SJCRH30 (cell line): ENCODE results near the gene SLC25A19. TPM values are rescaled to one million over a fixed set of nuclear protein-coding genes. Genes with fewer than 3 reads are reported as not detected.
A peak's percentile ranks its signal among the peaks of the same experiment; 100 is the strongest.
"Not testable (repeated sequence)": the region's sequence is repeated elsewhere in the genome, so short reads cannot be mapped to it uniquely, and the experiment has no call there.

ENCODE experiments used
- DNase-seq, 2 experiments: peaks; one replicate each; pipeline ENCODE4 v3.0.0-alpha.2; 2015 to 2020
- H3K27ac ChIP-seq: fragments of 250-450 bp; sonication (Bioruptor Pico); 2 replicates; pipeline ENCODE4 v1.5.1; 2020; ENCODE audit warnings: mild to moderate bottlenecking, moderate library complexity
- H3K27me3 ChIP-seq: fragments of 250-450 bp; sonication (Bioruptor Pico); 2 replicates; pipeline ENCODE4 v1.5.1; 2020; ENCODE audit warnings: mild to moderate bottlenecking, moderate library complexity
- H3K36me3 ChIP-seq: fragments of 250-450 bp; sonication (Bioruptor Pico); 2 replicates; pipeline ENCODE4 v1.5.1; 2020; ENCODE audit warnings: mild to moderate bottlenecking, moderate library complexity
- H3K4me1 ChIP-seq: fragments of 250-450 bp; sonication (Bioruptor Pico); 2 replicates; pipeline ENCODE4 v1.5.1; 2020; ENCODE audit warnings: mild to moderate bottlenecking, moderate library complexity
- H3K4me3 ChIP-seq: fragments of 250-450 bp; sonication (Bioruptor Pico); 2 replicates; pipeline ENCODE4 v1.5.1; 2020; ENCODE audit warnings: mild to moderate bottlenecking, moderate library complexity
- H3K9me3 ChIP-seq: fragments of 250-450 bp; sonication (Bioruptor Pico); replicated peaks from 2 replicates; pipeline ENCODE4 v1.5.1; 2020; ENCODE audit warnings: mild to moderate bottlenecking, moderate library complexity
- total RNA-seq: library from RNA; depleted of rRNA; stranded (reverse); fragments of >200 nt; shearing (Covaris generic); gene quantifications from 2 replicates; pipeline ENCODE4 v1.2.3, GENCODE V29; 2014

SLC25A19 gene
- total RNA-seq, 1 experiment from 2014 or later, result 18.7 TPM

DNA sequence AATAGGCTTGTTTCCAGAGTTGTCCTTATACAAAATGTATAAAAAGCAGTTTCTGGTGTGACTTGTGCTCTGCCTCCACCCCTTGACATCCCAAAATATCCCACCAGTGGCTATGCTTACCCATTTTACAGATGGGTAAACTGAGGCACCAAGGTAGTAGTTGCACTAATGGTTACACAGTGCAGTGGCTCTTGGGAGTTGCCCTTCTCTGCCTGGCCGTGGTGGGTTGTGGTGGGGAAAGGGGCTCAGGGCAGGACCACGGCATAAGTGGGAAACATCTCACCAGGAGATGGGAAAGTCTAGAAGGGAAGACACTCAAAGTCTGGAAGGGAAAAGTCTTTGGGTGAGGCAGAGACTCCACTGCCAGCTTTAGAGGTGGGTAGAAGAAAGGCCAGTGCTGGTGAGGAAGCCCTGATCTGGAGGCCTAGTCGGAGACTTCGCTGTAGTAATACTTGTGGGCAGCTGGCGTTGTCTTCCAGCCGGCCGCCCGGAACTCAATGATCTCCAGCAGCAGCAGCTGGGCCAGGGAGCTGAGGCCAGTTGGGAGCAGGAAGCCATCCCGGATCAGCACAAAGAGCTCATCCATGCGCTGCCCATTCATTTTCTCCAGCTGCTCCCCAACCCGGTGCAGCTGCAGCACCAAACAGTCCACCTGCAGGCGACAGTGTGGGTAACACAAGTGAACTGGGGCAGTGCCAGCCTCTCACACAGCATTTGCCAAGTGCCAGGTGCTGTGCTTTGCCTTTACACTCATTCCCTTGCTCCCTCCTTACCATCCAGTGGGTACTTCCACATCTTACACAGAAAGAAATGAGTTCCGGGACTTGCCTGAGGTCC lies 22.7 kb downstream of the SLC25A19 start:
- DNase-seq, result no peak
- Histone ChIP-seq H3K36me3 (peaks cover 21% of the 10 kb centered on the region), H3K27me3 (no peaks in the 10 kb centered on the region), H3K27ac (no peak overlapping the region), H3K4me3 (no peak overlapping the region), H3K4me1 (peaks cover 5% of the 10 kb centered on the region; the same call in 1 of the 2 replicates), H3K9me3 (no peaks in the 10 kb centered on the region)

DNA sequence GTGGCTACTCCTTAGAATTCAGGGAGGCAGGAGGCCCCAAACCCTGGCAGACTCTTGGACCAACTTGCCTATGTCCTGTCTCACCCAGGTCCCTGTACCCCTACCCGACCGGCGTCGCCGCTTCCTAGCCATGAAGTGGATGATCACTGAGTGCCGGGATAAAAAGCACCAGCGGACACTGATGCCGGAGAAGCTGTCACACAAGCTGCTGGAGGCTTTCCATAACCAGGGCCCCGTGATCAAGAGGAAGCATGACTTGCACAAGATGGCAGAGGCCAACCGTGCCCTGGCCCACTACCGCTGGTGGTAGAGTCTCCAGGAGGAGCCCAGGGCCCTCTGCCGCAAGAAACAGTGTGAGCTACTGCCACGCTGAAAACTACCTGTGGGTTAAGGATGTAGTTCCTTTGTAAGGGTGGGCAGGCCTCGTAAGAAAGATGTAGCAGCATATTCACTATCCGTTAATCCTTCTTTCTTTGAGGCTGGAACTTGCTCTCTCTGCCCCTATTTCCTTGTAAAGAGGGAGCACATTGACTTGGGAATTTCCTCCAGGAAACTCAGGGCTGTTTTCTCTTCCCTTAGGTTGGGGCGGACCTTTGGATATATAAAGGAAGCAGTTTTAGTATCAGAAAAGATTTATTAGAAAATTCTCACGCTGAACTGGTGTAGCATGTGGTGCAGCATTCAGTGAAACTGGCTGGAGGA lies 23.5 kb downstream of the SLC25A19 start:
- Histone ChIP-seq H3K27me3 (no peaks in the 10 kb centered on the region), H3K4me3 (no peak overlapping the region), H3K4me1 (peaks cover 5% of the 10 kb centered on the region; the same call in 1 of the 2 replicates), H3K36me3 (peaks cover 21% of the 10 kb centered on the region), H3K9me3 (no peaks in the 10 kb centered on the region), H3K27ac (no peak overlapping the region)
- no peak for DNase-seq

DNA sequence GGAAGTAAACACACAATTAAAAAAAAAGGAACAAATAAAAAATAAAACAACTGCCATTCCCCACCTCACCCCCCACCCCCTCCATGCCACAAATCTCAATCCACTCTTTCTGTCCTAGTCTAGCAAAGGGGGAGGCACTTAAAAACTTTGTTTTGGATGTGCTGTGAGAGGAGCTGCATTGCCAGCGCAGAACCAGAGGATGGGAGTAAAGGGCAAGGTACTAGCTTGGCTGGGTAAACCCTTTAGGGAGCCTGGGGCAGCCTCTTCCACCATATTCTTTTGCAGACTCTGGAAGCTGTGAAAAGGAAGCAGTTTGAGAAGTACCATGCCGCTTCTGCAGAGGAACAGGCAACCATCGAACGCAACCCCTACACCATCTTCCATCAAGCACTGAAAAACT lies 26.2 kb downstream of the SLC25A19 start:
- Histone ChIP-seq H3K4me3 (no peak overlapping the region; the same call in 1 of the 2 replicates), H3K36me3 (peaks cover 21% of the 10 kb centered on the region), H3K9me3 (no peaks in the 10 kb centered on the region), H3K27ac (no peak overlapping the region), H3K27me3 (no peaks in the 10 kb centered on the region), H3K4me1 (peaks cover 6% of the 10 kb centered on the region)
- DNase-seq, result no peak

DNA sequence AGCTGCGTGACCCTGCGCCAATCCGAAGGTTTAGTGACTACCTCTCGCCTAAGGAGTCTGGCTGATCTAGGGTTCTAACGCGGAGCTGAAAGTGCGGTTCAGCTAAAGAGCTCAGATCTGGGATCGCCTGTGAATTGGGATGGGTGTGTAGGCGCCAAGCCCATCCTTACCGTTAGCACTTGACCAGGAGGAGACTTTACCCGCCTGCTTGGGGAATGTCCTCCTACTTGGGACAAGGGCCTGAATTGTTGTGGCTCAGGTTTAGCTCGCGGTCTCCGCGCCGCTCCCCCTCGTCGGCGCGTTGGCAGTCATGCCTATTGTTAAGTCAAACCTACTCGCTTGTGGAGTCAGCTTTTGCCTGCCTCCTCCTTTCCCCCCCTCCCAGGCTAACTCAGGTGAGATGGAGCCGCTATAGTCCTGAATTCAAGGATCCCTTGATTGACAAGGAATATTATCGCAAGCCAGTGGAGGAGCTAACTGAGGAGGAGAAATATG lies 27.1 kb downstream of the SLC25A19 start:
- Histone ChIP-seq H3K27ac (peak overlapping the region; percentile 99), H3K9me3 (no peaks in the 10 kb centered on the region), H3K4me3 (peak overlapping the region; percentile 93), H3K4me1 (peaks cover 6% of the 10 kb centered on the region), H3K27me3 (no peaks in the 10 kb centered on the region), H3K36me3 (peaks cover 21% of the 10 kb centered on the region)
- DNase-seq, result peak in 1 of 2 experiments; percentile 48

DNA sequence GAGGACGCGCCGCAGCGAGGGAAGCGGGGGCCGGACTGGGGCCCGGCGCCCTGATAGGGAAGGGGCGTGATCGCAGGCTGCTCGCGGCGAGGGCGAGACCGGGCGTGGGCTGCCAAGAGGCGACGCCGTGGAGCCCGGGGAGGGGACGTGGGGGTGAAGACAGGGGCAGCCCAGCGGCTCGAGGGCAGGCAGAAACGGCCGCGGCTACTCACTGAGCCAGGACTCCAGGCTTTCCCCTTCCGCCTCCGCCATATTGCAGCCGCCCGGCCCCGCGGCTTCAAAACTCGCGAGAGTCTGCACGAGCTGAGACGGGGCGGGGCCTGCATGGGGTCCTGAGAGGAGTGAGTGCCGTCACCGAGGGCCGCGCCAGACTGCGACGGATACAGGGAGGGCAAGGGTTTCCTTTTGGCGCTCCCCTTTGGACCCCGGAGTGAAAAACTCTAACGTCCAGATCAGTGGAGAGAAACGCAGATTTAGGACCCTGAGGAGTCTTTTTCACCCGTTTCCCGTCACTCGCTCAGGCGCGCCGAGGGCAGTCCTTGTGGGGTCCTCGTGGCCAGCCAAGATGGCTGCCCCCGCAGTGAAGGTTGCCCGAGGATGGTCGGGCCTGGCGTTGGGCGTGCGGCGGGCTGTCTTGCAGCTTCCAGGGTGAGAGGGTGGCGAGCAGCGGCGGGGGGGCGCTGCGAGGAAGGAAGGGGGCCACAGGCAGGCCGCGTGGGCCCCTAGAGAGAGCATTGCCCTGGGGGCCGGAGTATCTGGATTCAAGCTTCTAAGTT lies 27.7 kb downstream of the SLC25A19 start, which contains the start of the genes GGA3 and MRPS7:
Gene GGA3 (minus strand): TSS at position 271 of the 776 bp plus-strand sequence. CDS start 19 bp downstream, at position 252.
Gene MRPS7 (plus strand): TSS at position 544 of the 776 bp plus-strand sequence. CDS start 22 bp downstream, at position 566.
- H3K27me3 ChIP-seq, result no peaks in the 10 kb centered on the region
- H3K4me3 ChIP-seq, result peak within 1 kb of the TSS; percentile 93
- peaks cover 6% of the 10 kb centered on the region for H3K4me1 ChIP-seq
- H3K9me3 ChIP-seq, result no peaks in the 10 kb centered on the region
- H3K27ac ChIP-seq, result peak within 1 kb of the TSS; percentile 99
- peaks cover 21% of the 10 kb centered on the region for H3K36me3 ChIP-seq
- peak; percentile 98 to 99 for DNase-seq

DNA sequence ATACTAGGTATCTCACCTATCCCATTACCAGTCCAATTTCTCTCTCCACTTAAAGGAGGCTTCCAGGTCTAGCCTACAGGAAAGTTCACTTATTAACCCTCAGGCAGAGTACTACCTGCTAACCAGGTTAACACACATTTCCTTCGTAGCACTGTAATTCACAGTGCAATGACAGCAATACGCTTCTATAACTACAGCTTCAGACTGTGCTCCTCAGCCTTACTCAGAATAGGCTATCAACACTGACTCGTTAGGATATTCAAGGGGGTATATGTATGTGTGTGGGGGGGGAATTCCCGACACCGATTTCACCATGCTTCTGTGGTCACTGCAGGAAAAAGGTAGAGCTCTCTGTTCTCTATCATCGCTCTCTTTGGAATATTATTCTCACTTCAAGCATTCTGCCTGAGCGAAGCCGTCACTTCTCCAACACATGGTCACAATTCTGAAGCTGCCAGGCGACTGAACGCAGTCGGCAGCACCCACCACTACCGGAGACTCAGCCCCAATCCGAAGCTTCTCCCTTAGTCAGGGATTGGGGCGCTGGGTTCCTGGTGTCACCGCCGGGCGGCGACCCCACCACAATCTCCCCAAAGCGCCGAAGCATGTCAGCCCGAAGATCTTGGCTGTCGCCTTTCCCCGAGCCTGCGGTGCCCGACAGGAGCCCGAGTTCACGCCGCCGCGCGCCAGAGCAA lies 28.4 kb downstream of the SLC25A19 start:
- Histone ChIP-seq H3K9me3 (no peaks in the 10 kb centered on the region), H3K27me3 (no peaks in the 10 kb centered on the region), H3K4me3 (peak overlapping the region; percentile 93), H3K27ac (peak overlapping the region; percentile 99), H3K4me1 (peaks cover 6% of the 10 kb centered on the region), H3K36me3 (peaks cover 14% of the 10 kb centered on the region)
- no peak for DNase-seq

DNA sequence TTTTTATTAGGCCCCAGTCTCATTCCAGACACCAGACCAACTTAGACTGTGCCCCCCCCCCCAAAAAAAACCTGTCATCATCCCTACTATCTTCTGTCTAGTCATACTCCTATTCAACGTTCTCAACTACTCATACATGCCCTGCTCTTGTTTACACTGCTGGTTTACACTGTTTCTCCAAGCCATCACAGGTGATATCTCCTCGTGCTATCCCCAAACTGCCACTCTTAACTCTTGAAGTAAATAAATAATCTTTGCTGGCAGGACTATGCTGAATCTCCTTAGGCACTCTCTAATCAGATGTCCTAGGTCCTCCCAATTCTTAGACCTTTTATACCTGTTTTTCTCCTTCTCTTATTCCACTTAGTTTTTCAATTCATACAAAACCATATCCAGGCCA lies 32.0 kb downstream of the SLC25A19 start:
- not testable (repeated sequence) for H3K27me3 ChIP-seq, H3K4me1 ChIP-seq, H3K36me3 ChIP-seq, H3K4me3 ChIP-seq, H3K9me3 ChIP-seq, H3K27ac ChIP-seq, DNase-seq

DNA sequence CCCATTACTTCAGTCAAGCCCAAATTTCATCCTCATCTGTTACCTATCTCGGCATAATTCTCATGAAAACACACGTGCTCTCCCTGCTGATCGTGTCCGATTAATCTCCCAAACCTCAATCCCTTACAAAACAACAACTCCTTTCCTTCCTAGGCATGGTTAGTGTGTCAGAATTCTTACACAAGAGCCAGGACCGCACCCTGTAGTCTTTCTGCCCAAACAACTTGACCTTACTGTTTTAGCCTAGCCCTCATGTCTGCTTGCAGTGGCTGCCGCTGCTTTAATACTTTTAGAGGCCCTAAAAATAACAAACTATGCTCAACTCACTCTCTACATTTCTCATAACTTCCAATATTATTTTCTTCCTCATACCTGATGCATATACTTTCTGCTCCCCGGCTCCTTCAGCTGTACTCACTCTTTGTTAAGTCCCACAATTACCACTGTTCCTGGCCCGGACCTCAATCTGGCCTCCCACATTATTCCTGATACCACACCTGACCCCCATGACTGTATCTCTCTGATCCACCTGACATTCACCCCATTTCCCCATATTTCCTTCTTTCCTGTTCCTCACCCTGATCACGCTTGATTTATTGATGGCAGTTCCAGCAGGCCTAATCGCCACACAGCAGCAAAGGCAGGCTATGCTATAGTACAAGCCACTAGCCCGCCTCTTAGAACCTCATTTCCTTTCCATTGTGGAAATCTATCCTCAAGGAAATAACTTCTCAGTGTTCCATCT lies 33.1 kb downstream of the SLC25A19 start:
- H3K9me3 ChIP-seq, H3K27ac ChIP-seq, DNase-seq, H3K36me3 ChIP-seq, H3K4me3 ChIP-seq, H3K4me1 ChIP-seq, H3K27me3 ChIP-seq: not testable (repeated sequence)

DNA sequence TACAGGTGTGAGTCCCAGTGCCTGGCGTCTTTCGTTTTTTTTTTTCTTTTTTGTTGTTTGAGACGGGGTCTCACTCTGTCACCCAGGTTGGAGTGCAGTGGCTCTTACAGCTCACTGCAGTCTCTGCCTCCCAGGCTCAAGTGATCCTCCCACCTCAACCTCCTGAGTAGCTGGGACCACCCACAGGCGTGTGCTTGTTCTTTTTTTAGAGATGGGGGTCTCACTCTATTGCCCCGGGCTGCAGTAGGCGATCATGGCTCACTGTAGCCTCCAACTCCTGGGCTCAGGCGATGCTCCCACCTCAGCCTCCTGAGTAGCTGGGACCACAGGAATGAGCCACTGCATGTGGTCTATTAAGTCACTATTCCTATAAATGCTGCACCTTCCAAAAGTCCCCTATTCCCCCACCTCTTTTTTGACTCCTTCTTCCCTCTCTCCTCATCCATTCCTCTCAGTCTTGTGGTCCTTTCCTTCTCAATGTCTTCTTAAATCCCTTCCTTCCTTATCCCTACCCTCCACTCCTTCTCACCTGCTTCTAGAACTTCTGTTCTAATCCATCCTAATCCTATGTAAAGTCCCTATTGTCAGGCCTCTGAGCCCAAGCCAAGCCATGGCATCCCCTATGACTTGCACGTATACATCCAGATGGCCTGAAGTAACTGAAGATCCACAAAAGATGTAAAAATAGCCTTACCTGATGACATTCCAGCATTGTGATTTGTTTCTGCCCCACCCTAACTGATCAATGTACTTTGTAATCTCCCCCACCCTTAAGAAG lies 37.0 kb downstream of the SLC25A19 start:
- DNase-seq, result no peak
- H3K27me3 ChIP-seq, result no peaks in the 10 kb centered on the region
- H3K27ac ChIP-seq, result no peak overlapping the region
- no peaks in the 10 kb centered on the region for H3K9me3 ChIP-seq
- H3K4me3 ChIP-seq, result no peak overlapping the region
- peaks cover 13% of the 10 kb centered on the region for H3K4me1 ChIP-seq
- peaks cover 4% of the 10 kb centered on the region; the same call in 1 of the 2 replicates for H3K36me3 ChIP-seq

DNA sequence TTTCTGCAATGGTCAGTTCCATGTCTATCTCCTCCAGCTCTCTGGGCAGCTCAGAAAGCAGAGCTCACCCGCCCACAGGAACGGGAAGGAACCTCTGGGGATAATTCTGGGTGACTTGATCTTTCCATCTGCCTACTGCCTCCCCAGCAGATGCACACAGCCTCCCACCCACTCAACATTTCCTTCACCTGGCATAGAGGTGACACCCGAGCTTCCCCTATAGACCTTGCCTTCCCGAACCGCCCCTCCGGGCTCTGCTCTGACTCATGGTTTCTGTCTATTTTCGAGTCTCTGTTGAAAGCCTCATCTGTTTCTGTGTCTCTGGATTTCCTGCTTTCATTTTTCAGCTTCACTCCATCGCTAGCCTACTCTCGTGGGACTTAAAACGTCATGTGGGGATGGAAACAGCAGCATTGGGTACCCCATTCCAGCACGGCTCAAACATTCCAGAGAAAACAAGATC lies 39.2 kb downstream of the SLC25A19 start:
- no peak for DNase-seq

DNA sequence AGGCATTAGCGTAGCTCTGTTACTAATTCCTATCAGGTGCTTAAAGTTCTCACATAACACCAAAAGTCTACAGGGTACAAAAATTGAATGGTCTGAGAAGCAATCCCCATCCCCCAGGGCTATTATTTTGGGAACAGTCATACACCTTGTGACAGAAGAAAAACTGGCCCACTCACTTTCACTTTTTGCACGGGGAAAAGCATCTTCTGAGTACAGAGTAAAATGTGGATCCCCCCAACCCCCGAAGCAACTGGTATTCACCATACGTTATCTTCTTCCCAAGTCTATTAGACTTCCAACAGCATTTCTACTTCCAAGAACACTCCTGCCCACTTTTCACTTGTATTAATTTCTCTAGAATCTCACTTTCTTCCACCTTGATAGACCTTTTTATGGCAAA lies 39.7 kb downstream of the SLC25A19 start:
- no peak for DNase-seq
- no peak overlapping the region for H3K4me3 ChIP-seq
- H3K9me3 ChIP-seq, result no peaks in the 10 kb centered on the region
- H3K4me1 ChIP-seq, result peaks cover 13% of the 10 kb centered on the region
- H3K36me3 ChIP-seq, result peaks cover 9% of the 10 kb centered on the region; the same call in 1 of the 2 replicates
- H3K27me3 ChIP-seq, result no peaks in the 10 kb centered on the region
- H3K27ac ChIP-seq, result no peak overlapping the region

More for the DNA sequence above, 39.2 kb downstream of the SLC25A19 start:
- H3K27me3 ChIP-seq, result no peaks in the 10 kb centered on the region
- peaks cover 13% of the 10 kb centered on the region for H3K4me1 ChIP-seq
- no peaks in the 10 kb centered on the region for H3K9me3 ChIP-seq
- H3K36me3 ChIP-seq, result peaks cover 9% of the 10 kb centered on the region; the same call in 1 of the 2 replicates
- H3K27ac ChIP-seq, result no peak overlapping the region
- no peak overlapping the region for H3K4me3 ChIP-seq

DNA sequence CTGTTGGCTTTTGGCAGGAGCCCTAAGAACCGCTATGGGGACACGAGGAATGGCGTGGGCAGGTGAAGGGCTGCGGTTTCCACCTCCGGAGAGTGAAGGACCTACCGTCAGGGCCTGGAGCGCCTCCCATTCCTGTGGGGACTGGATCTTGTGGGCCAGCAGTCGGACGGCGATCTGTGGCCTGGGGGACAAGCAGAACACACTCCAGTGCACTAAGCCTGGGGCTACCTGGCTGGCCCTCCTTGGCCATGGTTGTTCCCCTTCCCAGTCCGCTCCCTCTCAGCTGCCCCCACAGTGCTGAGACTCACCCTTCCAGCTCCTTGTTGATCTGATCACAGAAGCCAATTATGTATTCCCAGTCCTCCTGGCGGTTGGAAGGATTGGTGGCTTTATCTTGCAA lies 42.8 kb downstream of the SLC25A19 start:
- no peak overlapping the region for H3K4me3 ChIP-seq
- no peaks in the 10 kb centered on the region for H3K27me3 ChIP-seq
- H3K9me3 ChIP-seq, result no peaks in the 10 kb centered on the region
- H3K36me3 ChIP-seq, result peaks cover 27% of the 10 kb centered on the region
- H3K27ac ChIP-seq, result no peak overlapping the region
- H3K4me1 ChIP-seq, result peaks cover 13% of the 10 kb centered on the region
- DNase-seq, result no peak

DNA sequence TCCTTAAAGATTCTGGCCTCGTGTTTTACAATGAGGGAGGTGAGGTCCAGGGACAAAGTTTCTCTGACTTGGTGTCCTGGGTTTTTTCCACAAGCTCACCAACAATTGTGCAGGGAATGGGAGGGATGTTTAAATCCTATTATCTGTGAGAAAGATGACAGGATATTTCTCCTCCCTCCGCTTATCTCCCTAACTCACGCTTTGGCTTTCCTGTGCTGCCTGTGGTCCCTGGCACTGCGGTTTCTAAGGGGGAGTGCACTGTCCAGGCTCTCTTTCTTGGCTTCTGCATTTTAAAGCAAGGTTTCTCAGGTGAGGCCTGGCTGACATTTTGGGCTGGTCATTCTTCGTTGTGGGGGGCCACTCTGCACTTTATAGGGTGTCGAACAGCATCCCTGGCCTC lies 44.2 kb downstream of the SLC25A19 start:
- DNase-seq, result no peak
- peaks cover 27% of the 10 kb centered on the region for H3K36me3 ChIP-seq

More for the DNA sequence above, 44.2 kb downstream of the SLC25A19 start:
- Histone ChIP-seq H3K4me3 (no peak overlapping the region), H3K9me3 (no peaks in the 10 kb centered on the region), H3K27me3 (no peaks in the 10 kb centered on the region), H3K4me1 (peaks cover 9% of the 10 kb centered on the region), H3K27ac (no peak overlapping the region)
